ENCODE results near the gene SKOR2. TPM values are rescaled to one million over a fixed set of nuclear protein-coding genes. Genes with fewer than 3 reads are reported as not detected.

SKOR2 gene
- total and polyA plus RNA-seq, 9 of the 15 experiments (the other 6 are each of a cell fraction or from before 2014, with no cell fraction given): not detected

DNA sequence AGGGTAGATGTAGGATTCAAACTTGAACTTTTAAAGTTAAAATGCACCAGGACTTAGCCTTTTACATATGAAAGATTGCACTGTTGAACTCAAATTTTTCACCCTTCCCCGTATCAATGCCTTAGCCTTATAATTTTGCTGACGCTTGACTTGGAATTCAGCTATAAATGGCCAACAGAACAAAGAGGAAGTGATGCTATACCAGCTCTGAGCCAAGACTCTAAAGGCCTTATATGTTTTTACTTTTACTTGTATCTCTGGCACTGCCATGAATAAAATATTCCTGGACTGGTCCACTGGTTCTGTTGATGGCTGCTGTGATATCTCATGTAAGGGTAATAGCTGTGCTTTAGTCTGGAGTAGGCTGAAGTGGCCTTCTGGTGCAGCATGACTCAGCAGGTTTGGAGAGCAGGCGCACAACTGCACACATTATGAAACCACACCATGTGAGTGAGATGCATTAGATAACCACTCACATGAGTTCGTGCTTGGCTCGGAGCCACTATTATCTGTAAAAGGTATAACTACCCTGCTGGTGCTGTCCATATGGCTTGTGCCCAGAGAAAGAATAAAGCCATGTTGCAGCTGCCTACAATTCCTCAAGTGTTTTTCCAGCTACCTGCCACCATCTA is 66.9 kb downstream of the SKOR2 start (continued):
- TF ChIP-seq JUND (IDR thresholded peaks at IDR 0.05; ENCODE audit: borderline replicate concordance, low read depth, low read length): peak; percentile 82
- peak; percentile 57; the same call in 2 of the 3 replicates for TF ChIP-seq JUND (tag; IDR thresholded peaks at IDR 0.05; ENCODE audit: borderline replicate concordance, low read depth, low read length)
- peak; percentile 49; the same call in 1 of the 2 replicates for TF ChIP-seq CBX1 (IDR thresholded peaks at IDR 0.05; ENCODE audit: low read depth)
- no peak for TF ChIP-seq ZZZ3 (IDR thresholded peaks at IDR 0.05)
- TF ChIP-seq, protein P1, sequence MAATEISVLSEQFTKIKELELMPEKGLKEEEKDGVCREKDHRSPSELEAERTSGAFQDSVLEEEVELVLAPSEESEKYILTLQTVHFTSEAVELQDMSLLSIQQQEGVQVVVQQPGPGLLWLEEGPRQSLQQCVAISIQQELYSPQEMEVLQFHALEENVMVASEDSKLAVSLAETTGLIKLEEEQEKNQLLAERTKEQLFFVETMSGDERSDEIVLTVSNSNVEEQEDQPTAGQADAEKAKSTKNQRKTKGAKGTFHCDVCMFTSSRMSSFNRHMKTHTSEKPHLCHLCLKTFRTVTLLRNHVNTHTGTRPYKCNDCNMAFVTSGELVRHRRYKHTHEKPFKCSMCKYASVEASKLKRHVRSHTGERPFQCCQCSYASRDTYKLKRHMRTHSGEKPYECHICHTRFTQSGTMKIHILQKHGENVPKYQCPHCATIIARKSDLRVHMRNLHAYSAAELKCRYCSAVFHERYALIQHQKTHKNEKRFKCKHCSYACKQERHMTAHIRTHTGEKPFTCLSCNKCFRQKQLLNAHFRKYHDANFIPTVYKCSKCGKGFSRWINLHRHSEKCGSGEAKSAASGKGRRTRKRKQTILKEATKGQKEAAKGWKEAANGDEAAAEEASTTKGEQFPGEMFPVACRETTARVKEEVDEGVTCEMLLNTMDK (IDR thresholded peaks at IDR 0.05; ENCODE audit: borderline replicate concordance, insufficient read depth, low read depth, low read length, poor library complexity, severe bottlenecking): no peak
- no peak for TF ChIP-seq KLF10 (CRISPR knock-in tag; IDR thresholded peaks at IDR 0.05)
- no peak for TF ChIP-seq ZNF253 (CRISPR knock-in tag; conservative IDR thresholded peaks at IDR 0.05)
- no peak for TF ChIP-seq MTA3 (IDR thresholded peaks at IDR 0.05; ENCODE audit: borderline replicate concordance)
- TF ChIP-seq, protein P2, sequence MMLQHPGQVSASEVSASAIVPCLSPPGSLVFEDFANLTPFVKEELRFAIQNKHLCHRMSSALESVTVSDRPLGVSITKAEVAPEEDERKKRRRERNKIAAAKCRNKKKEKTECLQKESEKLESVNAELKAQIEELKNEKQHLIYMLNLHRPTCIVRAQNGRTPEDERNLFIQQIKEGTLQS (IDR thresholded peaks at IDR 0.05): peak; percentile 63
- TF ChIP-seq, protein P2 (CRISPR knock-in tag; conservative IDR thresholded peaks at IDR 0.05): no peak
- TF ChIP-seq CCNT2 (IDR thresholded peaks at IDR 0.05; ENCODE audit: borderline replicate concordance, extremely low read depth, insufficient read length, low read depth, low read length): no peak
- TF ChIP-seq U2AF2 (optimal IDR thresholded peaks at IDR 0.05; ENCODE audit: low read depth, low read length): no peak
- TF ChIP-seq NONO (IDR thresholded peaks at IDR 0.05; ENCODE audit: low read depth in 2 of 2, low read length in 1 of 2): no peak
- TF ChIP-seq ETS2 (tag; IDR thresholded peaks at IDR 0.05; ENCODE audit: borderline replicate concordance, poor library complexity, severe bottlenecking): no peak
- TF ChIP-seq KDM4B (IDR thresholded peaks at IDR 0.05; ENCODE audit: borderline replicate concordance in 2 of 2, low read depth in 1 of 2): no peak
- TF ChIP-seq, protein P3, sequence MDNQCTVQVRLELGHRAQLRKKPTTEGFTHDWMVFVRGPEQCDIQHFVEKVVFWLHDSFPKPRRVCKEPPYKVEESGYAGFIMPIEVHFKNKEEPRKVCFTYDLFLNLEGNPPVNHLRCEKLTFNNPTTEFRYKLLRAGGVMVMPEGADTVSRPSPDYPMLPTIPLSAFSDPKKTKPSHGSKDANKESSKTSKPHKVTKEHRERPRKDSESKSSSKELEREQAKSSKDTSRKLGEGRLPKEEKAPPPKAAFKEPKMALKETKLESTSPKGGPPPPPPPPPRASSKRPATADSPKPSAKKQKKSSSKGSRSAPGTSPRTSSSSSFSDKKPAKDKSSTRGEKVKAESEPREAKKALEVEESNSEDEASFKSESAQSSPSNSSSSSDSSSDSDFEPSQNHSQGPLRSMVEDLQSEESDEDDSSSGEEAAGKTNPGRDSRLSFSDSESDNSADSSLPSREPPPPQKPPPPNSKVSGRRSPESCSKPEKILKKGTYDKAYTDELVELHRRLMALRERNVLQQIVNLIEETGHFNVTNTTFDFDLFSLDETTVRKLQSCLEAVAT (IDR thresholded peaks at IDR 0.05): no peak
- TF ChIP-seq, protein P4, sequence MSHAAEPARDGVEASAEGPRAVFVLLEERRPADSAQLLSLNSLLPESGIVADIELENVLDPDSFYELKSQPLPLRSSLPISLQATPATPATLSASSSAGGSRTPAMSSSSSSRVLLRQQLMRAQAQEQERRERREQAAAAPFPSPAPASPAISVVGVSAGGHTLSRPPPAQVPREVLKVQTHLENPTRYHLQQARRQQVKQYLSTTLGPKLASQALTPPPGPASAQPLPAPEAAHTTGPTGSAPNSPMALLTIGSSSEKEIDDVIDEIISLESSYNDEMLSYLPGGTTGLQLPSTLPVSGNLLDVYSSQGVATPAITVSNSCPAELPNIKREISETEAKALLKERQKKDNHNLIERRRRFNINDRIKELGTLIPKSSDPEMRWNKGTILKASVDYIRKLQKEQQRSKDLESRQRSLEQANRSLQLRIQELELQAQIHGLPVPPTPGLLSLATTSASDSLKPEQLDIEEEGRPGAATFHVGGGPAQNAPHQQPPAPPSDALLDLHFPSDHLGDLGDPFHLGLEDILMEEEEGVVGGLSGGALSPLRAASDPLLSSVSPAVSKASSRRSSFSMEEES (CRISPR knock-in tag; IDR thresholded peaks at IDR 0.05): peak; percentile 50
- TF ChIP-seq ZNF780A (CRISPR knock-in tag; IDR thresholded peaks at IDR 0.05): no peak
- TF ChIP-seq, protein P5, sequence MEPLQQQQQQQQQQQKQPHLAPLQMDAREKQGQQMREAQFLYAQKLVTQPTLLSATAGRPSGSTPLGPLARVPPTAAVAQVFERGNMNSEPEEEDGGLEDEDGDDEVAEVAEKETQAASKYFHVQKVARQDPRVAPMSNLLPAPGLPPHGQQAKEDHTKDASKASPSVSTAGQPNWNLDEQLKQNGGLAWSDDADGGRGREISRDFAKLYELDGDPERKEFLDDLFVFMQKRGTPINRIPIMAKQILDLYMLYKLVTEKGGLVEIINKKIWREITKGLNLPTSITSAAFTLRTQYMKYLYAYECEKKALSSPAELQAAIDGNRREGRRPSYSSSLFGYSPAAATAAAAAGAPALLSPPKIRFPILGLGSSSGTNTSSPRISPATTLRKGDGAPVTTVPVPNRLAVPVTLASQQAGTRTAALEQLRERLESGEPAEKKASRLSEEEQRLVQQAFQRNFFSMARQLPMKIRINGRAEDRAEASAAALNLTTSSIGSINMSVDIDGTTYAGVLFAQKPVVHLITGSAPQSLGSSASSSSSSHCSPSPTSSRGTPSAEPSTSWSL (CRISPR knock-in tag; IDR thresholded peaks at IDR 0.05; ENCODE audit: borderline replicate concordance): no peak
- TF ChIP-seq SNIP1 (IDR thresholded peaks at IDR 0.05; ENCODE audit: low read depth): no peak
